ENCODE measurements around the gene ZNF776.
"Not testable (repeated sequence)": the region's sequence is repeated elsewhere in the genome, so short reads cannot be mapped to it uniquely, and the experiment has no call there.

The ZNF776 gene

DNA sequence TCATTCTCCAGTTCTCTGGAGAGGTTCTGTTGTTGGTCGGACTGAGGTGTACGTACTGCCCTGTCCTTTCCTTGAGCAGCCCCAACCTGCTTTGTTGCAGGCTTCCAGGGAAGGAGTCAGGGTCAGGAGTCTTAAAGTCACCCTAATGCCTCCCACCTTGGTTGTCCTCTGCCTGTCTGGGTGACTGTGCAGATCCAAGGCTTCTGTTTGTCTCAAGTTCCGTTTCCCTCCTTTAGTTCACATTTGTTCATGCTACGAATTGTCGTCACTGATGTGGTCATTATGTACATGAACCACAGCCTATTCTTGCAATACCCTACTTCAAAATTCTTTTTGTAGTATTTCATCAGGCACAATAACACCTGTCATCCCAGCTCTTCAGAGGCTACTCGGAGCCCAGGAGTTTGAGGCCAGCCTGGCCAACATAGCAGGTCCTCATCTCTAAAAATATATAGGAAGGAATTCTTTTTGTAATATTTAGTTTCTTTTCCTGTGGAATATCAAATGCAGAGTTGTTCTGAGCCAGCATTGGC lies 30.2 kb downstream of the ZNF776 start:
- DNase-seq (ENCODE audit: low read depth in 2 of 2, low spot score in 1 of 2), result no peak

DNA sequence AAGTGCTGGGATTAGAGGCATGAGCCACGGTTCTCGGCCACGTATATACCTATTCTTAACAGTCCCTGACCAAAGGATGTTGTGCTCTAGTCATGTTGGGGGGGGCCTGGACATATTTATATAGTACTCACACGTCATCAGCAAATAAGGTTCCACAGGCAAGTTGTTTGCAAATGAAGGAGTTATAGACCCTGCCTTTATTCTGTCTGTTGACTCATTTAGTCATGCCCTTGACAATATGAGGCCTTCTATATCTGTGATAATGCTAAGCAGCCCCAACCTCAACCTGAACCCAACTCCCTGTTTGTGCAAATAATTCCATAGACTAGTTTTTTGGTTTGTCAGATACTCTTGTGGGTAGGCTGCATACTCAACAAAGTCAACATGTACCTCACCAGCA lies 31.7 kb downstream of the ZNF776 start:
- DNase-seq (ENCODE audit: low read depth in 2 of 2, low spot score in 1 of 2), result no peak

DNA sequence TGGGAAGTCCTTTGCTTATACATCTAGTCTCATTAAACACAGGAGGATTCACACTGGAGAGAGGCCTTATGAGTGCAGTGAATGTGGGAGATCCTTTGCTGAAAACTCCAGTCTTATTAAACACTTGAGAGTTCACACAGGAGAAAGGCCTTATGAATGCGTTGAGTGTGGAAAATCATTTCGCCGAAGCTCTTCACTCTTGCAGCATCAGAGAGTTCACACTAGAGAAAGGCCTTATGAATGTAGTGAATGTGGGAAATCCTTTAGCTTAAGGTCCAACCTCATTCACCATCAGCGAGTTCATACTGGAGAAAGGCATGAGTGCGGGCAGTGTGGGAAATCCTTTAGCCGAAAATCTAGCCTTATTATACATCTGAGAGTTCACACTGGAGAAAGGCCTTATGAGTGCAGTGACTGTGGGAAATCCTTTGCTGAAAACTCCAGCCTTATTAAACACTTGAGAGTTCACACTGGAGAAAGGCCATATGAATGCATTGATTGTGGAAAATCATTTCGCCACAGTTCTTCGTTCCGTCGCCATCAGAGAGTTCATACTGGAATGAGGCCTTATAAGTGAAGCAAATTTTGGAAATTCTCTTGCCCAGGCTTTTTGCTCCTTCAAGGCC lies 32.7 kb downstream of the ZNF776 start:
- DNase-seq (ENCODE audit: low read depth in 2 of 2, low spot score in 1 of 2), result no peak

DNA sequence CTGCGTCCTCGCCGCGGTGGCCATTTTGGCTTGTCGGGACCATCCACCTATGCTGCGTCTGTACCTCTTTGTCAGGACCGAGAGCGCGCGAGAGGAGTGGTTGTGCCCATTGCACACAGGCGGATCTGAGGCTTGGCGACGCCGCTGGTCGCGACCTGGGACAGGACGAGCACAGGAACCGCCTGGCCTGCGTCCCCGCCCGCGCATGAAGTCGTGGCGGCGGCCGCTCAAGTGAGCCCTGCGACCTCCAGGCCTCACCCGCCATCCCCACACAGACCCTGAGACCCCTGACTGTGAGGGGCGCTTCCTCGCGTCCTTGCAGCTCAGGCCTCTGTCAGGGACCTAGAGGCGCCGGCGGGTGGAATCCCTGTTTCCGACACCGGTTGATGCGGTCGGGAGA lies 39.7 kb downstream of the ZNF776 start:
- DNase-seq (ENCODE audit: low read depth in 2 of 2, low spot score in 1 of 2), result no peak

DNA sequence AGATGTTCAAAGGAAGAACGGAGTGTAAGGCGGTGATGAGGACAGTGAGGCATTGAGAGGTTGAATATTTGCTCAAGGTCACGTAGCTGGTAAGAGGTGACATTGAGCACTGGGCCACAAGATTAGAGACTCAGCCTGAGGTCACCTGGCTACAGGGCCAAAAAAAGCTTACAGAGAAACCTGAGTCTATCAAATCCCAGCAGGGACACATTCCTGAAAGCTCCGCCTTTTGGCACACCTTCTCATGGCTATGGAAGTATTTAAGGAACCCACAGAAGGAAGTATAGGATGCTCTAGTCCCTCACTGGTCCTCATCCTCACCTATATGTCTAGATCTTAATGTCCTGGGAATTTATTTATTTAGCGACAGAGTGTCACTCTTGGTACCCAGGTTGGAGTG lies 40.3 kb downstream of the ZNF776 start:
- DNase-seq (ENCODE audit: low read depth in 2 of 2, low spot score in 1 of 2), result no peak

DNA sequence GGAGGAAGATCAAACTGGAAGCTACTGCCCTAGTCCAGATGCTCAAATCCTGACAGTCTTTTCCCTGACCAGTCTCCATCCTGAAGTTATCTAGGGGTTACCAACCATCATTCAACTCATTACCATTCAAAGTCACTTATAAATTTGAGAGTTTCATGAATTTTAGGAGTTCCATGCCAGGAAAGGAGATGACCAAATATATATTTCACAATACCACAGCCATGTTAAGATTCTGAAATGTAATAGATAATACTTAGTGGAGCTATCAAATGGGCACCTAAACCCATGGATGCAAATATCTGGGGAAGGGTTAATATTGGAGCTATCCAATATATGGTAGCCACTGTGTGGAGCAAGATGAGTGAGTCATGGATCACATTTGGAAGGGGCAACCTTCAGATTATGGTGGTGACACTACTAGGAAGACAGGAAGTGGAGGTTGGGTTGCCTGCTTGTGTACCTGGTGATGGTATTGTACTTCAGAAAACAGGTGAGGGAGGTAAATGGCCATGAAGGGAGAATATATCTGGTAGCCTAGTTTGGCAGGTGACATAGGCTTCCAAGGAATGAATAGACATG lies 41.6 kb downstream of the ZNF776 start:
- DNase-seq (ENCODE audit: low read depth in 2 of 2, low spot score in 1 of 2), result no peak

DNA sequence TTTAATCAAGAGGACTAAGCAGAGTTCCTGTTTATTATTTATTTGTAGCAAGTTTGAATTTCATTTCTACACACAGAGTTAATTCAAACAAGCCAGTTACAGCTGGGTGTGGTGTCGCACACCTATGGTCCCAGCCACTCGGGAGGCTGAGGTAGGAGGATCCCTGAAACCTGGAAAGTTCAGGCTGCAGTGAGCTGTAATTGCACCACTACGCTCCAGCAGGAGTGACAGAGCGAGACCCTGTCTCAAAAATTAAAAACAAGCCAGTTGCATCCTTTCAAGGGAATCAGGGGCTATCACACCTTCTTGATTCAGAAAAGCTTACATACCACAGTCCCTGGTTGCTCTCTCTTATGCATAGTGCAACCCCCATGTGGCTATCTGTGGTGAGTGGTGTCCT lies 42.7 kb downstream of the ZNF776 start:
- no peak for DNase-seq (ENCODE audit: low read depth in 2 of 2, low spot score in 1 of 2)

DNA sequence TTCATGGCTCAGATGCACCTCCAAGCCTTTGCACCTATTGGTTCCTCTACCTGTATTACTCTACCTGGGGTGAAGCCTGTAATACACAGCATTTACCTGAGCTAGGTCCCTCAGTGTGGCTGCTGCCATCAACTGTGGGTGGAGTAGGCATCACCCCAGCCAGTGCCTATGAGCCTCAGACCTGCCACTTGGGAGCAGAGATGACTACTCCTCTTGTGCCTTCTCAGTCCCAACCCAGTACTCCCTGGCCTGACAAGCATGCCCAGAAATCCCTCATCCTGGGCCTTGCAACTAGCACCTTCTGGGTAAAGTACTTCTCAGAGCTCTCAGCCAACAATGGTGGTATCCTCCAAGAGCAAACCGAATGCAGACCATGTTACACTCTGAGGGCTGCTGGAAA lies 50.0 kb downstream of the ZNF776 start:
- DNase-seq (ENCODE audit: low read depth in 2 of 2, low spot score in 1 of 2), result not testable (repeated sequence)

DNA sequence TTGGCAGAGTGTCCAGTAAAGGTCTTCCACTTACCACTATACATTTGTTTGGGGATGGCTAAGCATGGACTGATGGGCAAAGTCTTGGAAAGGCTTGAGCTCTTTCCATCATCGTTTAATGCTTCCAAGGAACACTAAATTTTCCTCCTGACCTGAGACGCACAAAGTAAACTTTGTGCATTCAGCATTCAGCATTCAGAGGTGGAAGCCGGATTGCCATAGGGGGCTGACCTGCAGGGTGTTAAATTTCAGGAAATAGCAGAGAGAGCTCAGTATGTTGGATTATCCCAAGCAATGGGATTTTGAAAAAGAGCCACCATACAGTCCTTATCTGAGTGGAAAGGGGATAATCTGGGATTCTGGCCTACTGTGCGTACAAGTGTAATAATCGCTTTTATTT lies 54.1 kb downstream of the ZNF776 start:
- no peak for DNase-seq (ENCODE audit: low read depth in 2 of 2, low spot score in 1 of 2)

DNA sequence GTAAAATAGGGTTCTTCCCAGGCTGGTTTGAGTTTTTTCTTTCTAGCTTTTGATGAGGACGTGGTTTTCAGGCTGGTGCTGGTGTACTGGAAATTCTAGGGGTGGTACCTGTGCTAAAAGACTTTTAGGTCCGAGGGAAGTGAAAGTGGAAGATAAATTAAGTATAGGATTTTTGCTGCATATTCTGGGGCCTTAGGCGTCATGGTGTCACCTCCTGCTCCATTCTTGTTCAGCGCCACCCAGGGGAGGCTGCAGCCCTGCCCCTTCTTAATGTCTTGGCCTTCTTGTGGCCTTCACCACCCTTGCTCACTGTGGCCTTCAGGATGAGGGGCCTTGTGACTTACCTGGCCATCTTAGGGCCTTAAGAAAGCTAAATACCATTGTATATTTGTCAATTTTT lies 55.7 kb downstream of the ZNF776 start:
- no peak for DNase-seq (ENCODE audit: low read depth in 2 of 2, low spot score in 1 of 2)

DNA sequence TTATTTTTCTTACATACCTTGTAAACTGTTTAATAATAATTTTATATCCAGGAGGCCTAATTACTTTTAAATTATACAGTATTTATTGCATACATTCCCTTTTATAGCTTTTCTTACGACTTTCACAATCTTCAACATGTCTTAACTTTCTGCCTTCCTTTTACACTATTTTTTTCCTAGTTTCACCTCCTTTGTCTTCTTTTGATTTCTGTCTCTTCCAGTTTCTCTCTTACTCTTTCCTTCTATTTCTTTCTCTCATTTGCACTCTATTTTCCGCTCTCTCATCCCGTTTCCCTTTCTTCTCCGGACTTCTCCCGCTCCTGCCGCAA lies 56.6 kb downstream of the ZNF776 start:
- DNase-seq (ENCODE audit: low read depth in 2 of 2, low spot score in 1 of 2), result no peak

DNA sequence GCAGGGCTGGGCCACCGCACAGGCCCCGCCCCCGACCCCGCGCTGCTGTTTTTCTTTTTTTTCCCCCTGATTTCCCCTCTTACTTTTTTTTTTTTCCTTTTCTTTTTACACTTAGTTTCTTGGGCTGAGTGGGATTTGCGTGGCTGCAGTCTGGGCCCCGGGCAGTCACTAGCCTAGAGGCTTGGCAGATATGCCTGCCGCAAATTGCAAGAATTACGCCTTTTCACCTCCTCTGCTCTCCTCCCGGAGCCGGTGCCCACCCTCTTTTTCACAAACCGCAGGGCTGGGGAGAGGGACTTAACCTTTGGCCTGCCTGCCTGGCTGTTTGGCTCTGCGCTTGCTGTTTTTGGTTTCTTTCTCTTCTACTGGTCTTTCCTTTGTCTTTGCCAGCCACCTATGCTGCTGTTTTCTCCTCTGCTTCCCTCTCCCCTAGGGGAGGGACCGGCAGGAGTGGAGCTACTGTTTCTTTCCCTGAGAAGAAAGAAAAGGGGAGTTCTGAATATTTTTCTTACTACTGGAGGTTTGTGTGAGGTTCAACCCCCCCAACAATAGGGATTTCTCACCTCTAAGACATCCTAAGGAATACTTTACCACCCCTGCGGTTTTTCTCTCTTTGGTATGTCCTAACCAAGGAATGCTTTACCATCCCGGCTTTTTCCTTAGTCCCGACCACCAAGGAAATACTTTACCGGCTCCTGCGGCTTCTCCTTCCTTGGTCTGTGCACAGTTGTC lies 57.1 kb downstream of the ZNF776 start:
- no peak for DNase-seq (ENCODE audit: low read depth in 2 of 2, low spot score in 1 of 2)

DNA sequence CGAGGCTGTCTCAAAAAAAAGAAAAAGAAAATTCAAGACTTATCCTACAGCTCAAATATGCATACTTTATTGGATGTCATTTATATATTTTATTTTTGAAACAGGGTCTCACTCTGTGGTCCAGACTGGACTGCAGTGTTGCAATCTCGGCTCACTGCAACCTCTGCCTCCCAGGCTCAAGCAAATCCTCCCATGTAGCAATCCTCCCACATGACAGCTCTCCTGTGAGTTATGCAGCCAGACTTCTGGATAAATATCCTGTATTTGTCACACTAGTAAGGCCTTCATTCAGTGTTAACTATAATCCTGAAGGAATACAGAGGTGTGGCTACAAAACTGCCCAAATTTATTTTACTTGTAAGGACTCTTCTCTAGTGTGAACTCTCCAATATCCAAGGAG lies 60.9 kb downstream of the ZNF776 start:
- no peak for DNase-seq (ENCODE audit: low read depth in 2 of 2, low spot score in 1 of 2)
